K562 (cell line): ENCODE measurements around the gene MALRD1. TPM values are rescaled to one million over a fixed set of nuclear protein-coding genes. Genes with fewer than 3 reads are reported as not detected.

Source experiments
- GTF3C2 ChIP-seq: IDR thresholded peaks from 3 replicates; pipeline ENCODE4 v1.6.1; 2011; ENCODE audit warnings: borderline replicate concordance, mild to moderate bottlenecking, moderate library complexity; ENCODE audit not compliant: insufficient read length; ENCODE audit errors: extremely low read depth
- MYBL2 ChIP-seq, 2 experiments: fragments of 450-650 bp in 1 of 2; sonication (generic) in 1 of 2; formaldehyde crosslinking in 1 of 2; IDR thresholded peaks; 2 replicates each; pipeline versions ENCODE4 v1.6.1 to v1.8.1; 2017 to 2022; ENCODE audit warnings: borderline replicate concordance in 1 of 2, inconsistent platforms in 1 of 2, low read depth in 1 of 2, mild to moderate bottlenecking in 1 of 2, missing genetic modification reagents in 1 of 2, moderate library complexity in 1 of 2
- NR1H2 ChIP-seq: sonication (generic); formaldehyde crosslinking; IDR thresholded peaks from 2 replicates; pipeline ENCODE4 v1.4.0; 2020; ENCODE audit warnings: mild to moderate bottlenecking, missing genetic modification reagents
- RBBP5 ChIP-seq: fragments of 200-600 bp; sonication (generic); IDR thresholded peaks from 2 replicates; pipeline ENCODE4 v1.6.1; 2012; ENCODE audit warnings: borderline replicate concordance, mild to moderate bottlenecking, low read length, control low read depth, inconsistent platforms; ENCODE audit not compliant: insufficient read depth, poor library complexity, severe bottlenecking
- RERE ChIP-seq: sonication (generic); formaldehyde crosslinking; IDR thresholded peaks from 2 replicates; pipeline ENCODE4 v1.8.0; 2023; ENCODE audit warnings: missing genetic modification reagents, mild to moderate bottlenecking, borderline replicate concordance
- RNF219 ChIP-seq: fragments of 250-450 bp; sonication (Bioruptor Pico); IDR thresholded peaks from 2 replicates; pipeline ENCODE4 v1.5.0; 2022; ENCODE audit warnings: mild to moderate bottlenecking
- SNAPC5 ChIP-seq: fragments of 250-450 bp; sonication (Bioruptor Pico); IDR thresholded peaks from 2 replicates; pipeline ENCODE4 v1.8.0; 2021; ENCODE audit warnings: moderate library complexity, mild to moderate bottlenecking, inconsistent platforms
- TOE1 ChIP-seq, 2 experiments: fragments of 450-650 bp in 1 of 2; sonication (generic) in 1 of 2; formaldehyde crosslinking in 1 of 2; IDR thresholded peaks; 2 replicates each; pipeline versions ENCODE4 v1.7.1 to v1.8.0; 2016 to 2022; ENCODE audit warnings: borderline replicate concordance in 2 of 2, mild to moderate bottlenecking in 2 of 2, antibody characterized with exemption in 1 of 2, inconsistent platforms in 1 of 2, low read depth in 1 of 2, missing genetic modification reagents in 1 of 2, moderate library complexity in 1 of 2
- YBX1 ChIP-seq: fragments of 450-650 bp; IDR thresholded peaks from 2 replicates; pipeline ENCODE4 v1.7.1; 2016; ENCODE audit warnings: mild to moderate bottlenecking
- ZNF277 ChIP-seq: fragments of 250-450 bp; sonication (Bioruptor Pico); IDR thresholded peaks from 2 replicates; pipeline ENCODE4 v1.8.0; 2022; ENCODE audit warnings: inconsistent platforms, mild to moderate bottlenecking, moderate library complexity, borderline replicate concordance
- ZNF551 ChIP-seq: fragments of 250-450 bp; sonication (Bioruptor Pico); IDR thresholded peaks from 2 replicates; pipeline ENCODE4 v1.5.0; 2021; ENCODE audit warnings: mild to moderate bottlenecking, moderate library complexity
- polyA plus RNA-seq, 8 experiments: library from polyadenylated mRNA; depleted of rRNA in 4 of 8; stranded (reverse) in 5 of 8; unstranded in 3 of 8; fragments of >200 nt; fragmentation: Nextera tagmentation in 2 of 8; fragmentation: Illumina TruSeq in 1 of 8; extraction: Ambion mirVana in 2 of 8; extraction: Trizol in 1 of 8; gene quantifications; 2 replicates each; pipeline versions ENCODE4 v1.2.1 to v1.2.3, GENCODE V29; 2011 to 2014; ENCODE audit warnings: inconsistent platforms in 1 of 8, missing spikeins in 1 of 8
- total RNA-seq, 7 experiments: library from RNA; depleted of rRNA in 6 of 7; stranded (reverse); fragments of >200 nt in 6 of 7; fragmentation: Illumina TruSeq in 2 of 7; extraction: Trizol in 2 of 7; gene quantifications; 2 replicates each; pipeline versions ENCODE4 v1.2.1 to v1.2.3, GENCODE V29; 2011 to 2021; ENCODE audit warnings: low replicate concordance in 1 of 7
- TF ChIP-seq, protein P1 (sequence below): fragments of 450-650 bp; formaldehyde crosslinking; IDR thresholded peaks from 2 replicates; pipeline ENCODE4 v1.4.0; 2020; ENCODE audit warnings: mild to moderate bottlenecking, moderate library complexity

Gene MALRD1
- total and polyA plus RNA-seq, 9 of the 15 experiments (the other 6 are each of a cell fraction or from before 2014, with no cell fraction given): not detected

- TF ChIP-seq GTF3C2 (no peak), RERE (CRISPR knock-in tag) (no peak), RNF219 (CRISPR knock-in tag) (no peak), RBBP5 (no peak), SNAPC5 (no peak), MYBL2 (IDR thresholded peaks at IDR 0.05; ENCODE audit: low read depth) (no peak), MYBL2 (CRISPR knock-in tag; IDR thresholded peaks at IDR 0.05; ENCODE audit: borderline replicate concordance) (no peak), ZNF551 (no peak), YBX1 (no peak), ZNF277 (CRISPR knock-in tag) (no peak), NR1H2 (CRISPR knock-in tag) (no peak), TOE1 (IDR thresholded peaks at IDR 0.05; ENCODE audit: borderline replicate concordance) (no peak), TOE1 (CRISPR knock-in tag; IDR thresholded peaks at IDR 0.05; ENCODE audit: borderline replicate concordance, low read depth) (no peak)
- TF ChIP-seq, protein P1, sequence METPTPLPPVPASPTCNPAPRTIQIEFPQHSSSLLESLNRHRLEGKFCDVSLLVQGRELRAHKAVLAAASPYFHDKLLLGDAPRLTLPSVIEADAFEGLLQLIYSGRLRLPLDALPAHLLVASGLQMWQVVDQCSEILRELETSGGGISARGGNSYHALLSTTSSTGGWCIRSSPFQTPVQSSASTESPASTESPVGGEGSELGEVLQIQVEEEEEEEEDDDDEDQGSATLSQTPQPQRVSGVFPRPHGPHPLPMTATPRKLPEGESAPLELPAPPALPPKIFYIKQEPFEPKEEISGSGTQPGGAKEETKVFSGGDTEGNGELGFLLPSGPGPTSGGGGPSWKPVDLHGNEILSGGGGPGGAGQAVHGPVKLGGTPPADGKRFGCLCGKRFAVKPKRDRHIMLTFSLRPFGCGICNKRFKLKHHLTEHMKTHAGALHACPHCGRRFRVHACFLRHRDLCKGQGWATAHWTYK (CRISPR knock-in tag): no peak
Measured at GRCh38 chr10:19702215-19702614, 653.6 kb downstream of the MALRD1 start (continued).
